Femur (tissue), 1 donor: ENCODE data around the gene NAPB.
A peak's percentile ranks its signal among the peaks of the same experiment; 100 is the strongest.

Source experiments
- DNase-seq: peaks from one replicate; pipeline ENCODE4 v3.0.0-alpha.2; 2017

NAPB gene

DNA sequence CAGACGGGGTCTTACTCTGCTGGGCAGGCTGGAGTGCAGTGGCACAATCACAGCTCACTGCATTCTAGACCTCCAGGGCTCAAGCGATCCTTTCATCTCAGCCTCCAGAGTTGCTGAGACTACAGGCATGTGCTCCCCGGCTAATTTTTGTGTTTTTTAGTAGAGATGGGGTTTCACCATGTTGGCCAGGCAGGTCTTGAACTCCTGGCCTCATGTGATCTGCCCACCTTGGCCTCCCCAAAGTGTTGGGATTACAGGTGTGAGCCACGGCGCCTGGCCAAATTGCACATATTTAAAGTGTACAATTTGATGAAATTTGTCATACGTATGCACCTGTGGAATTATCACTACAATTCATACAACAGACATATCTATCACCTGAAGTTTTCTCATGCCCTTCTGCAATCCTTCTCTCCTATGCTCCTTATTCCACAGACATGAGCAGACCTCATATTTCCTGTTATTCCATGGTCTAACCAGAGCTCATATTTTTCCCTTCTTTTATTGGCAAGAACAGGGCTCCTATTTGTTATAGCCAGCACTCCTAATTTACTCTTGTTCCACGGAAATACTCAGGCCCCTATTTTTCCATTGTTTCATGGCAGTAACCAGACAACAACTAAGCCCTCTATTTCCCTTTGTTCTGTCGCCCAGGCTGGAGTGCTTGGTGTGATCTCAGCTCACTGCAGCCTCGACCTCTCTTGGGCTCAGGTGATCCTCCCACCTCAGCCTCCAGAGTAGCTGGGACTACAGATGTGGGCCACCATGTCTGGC is 16.0 kb upstream of the NAPB start:
- DNase-seq: no peak

DNA sequence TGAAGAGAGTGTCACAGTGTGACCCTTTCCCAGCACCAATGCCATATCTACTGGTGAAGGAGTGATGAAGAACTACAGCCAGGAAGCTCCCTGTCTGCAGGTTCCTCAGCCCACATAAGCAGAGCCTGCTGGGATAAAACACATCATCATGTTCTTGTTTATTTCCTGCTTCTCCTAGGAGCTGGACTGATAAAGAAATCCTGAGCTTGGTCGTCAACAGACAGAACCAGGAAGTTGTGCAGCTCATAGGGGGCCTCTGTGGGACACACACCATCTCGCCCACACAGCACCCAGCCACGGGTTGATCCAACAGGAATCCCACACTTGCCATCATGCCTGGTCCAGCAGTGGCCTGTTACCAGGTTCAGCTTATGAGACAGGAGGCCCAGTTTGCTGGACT is 15.4 kb upstream of the NAPB start:
- no peak for DNase-seq

DNA sequence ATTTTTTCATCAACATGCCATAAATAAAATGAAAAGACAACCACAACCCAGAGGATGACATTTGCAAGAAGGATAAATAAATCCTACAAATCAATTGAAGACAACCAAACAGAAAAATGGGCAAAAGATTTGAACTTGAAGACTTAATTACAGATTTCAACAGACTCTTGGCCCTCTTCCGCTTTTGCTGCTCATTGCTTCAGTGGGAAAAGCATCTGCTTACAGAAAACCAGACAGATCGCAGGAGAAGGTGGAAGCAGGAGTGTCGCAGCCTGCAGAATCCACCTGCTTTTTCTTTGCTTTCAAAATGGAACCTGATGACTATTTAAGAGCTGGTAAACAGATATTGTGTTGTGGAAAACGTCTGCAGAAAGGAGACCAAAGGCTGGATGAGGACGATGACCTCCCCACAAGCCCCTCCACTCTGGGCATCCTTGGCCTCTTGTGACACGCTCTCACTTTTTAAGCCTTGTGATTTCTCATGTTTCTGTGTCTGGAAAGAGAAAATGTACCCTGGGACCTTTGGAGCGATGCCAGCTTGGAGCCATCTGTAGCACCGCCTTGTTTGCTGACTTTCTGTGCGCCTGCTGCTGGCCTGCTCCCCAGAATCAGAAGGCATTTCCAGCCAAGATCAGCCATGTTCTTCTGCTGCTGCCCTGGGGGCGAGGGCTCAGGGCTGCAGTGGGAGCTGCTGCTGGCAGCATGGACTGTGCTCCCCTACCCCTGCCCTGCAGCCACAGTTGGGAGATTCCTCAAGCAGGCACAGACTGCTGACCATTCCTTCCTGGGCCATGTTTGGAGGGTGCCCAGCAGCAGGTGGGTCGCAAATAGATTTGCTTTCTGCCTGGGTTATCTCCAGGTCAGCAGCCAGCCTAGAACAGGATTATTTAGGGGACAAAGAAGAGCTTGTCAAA is 14.6 kb upstream of the NAPB start:
- peak; percentile 50 for DNase-seq

DNA sequence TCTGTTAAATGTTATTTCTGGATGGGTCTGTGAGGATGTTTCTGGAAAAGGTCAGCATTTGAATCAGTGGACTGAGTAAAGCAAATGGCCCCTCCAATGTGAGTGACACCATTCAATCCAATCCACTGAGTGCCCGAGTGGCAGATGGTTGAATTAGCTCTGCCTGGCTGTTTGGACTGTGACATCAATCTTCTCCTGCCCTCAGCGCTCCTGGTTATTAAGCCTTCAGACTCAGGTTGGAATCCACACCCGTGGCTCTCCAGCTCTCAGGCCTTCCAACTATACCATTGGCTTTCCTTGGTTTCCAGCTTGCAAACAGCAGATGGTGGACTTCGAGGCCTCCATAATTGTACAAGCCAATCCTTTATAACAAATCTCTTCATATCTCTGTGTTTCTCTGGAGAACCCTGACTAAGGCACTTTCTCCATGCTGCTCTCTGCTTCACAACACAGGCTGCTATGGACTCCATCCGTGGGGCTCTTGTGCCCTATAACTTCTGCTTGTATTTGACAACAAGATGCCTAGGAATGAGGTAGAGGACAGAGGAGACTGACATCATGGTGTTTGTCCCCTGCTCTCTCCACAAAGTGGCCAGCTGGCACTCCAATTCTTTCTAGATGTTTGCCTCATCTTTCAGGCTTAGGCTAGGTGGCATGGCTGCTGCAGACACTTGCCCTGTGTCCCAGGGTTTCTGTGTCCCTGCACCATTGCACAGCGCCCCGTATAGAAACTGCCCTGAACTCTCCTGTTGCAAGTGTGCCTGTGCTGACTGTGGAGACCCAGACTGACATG is 13.4 kb upstream of the NAPB start:
- DNase-seq: no peak

DNA sequence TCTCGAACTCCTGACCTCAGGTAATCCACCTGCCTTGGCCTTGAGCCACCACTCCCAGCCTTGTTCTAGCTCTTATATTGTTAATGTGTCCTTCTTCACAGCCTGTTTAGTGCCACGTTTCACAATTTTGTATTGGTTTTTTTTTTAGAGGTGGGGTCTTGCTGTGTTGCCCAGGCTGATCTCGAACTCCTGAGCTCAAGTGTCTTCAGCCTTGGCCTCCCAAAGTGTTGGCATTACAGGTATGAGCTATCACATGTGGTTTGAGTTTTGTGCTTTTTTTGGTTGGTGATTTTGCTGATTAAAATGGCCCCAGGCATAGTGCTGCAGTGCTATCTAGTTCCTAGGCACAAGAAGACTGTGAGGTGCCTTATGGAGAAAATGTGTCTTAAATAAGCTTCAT is 12.3 kb upstream of the NAPB start:
- DNase-seq: no peak

DNA sequence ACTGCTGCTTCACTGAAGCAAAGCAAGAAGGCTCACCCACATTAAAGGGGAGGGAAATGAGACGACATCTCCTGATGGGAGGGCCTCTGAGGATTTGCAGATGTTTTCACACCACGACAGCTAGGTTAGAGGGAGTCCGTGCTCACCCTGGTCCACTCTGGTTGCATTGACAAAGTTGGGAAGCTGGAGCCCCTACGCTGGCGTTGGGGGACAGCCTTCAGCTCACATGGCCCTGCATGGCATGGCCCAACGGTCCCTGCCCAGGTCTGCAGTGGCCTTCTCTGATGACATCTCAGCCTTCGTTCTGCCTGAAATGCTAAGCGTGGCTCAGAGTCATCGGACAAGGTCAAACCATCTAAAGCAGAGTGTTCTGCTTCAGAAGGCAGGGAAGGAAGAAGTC is 3.8 kb upstream of the NAPB start:
- DNase-seq: no peak

DNA sequence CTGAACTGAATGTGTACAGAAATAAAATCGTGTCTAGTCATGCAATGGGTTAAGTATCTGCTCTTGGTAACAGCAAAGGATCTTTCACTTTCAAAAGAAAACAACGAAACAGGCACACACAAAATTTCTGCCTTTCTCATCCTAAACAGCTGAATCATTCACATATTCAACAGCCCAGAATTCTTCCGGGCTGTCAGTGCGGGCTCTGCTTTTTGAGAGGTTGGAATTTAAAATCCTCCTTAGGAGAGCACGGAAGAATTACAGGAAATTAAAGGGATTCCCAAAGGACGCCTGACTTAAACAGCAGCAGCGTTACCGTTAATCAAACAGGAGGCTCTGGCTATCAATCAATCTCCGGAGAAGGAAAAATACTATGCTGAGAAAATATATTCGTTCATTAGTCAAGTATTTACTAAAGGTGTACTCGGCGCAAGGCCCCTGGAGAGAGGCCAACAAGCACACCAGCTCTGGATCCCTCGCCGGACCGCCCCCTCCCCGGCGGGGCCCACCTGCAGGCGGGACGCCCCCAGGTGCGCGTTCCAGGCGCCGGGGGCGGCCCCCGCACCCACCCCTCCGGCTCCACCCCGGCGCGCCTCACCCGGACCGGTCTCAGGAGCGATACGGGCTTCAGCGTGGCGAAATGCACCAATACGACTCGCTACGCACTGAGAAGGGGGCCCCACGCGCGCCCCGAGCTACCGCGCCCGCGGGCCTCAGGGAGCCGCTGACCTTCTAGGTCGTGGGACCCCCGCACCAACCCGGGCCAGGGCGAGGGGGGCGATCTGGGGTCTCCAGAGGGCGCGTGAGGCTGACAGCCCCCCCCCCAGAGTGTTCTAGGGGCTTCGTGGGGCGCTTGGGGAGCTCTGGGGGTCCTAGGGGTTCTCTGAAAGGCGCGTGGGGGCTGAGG is 1.0 kb downstream of the NAPB start:
- DNase-seq: peak; percentile 53

DNA sequence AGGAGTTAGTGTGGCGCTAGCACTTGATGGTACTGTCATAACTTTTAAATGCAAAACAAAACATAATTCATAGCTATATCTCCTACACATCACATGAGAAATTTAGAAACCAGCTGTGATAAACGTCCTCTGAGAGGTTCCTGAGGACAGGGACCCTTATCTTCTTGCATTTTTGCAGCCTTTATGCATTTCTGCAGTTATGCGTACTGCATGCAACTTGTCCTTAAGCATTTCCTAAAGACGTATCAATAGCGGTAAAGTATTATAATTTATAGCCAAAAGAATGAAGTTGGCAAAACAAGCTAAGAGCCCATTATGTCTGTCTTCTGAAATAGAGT is 1.7 kb downstream of the NAPB start:
- no peak for DNase-seq

DNA sequence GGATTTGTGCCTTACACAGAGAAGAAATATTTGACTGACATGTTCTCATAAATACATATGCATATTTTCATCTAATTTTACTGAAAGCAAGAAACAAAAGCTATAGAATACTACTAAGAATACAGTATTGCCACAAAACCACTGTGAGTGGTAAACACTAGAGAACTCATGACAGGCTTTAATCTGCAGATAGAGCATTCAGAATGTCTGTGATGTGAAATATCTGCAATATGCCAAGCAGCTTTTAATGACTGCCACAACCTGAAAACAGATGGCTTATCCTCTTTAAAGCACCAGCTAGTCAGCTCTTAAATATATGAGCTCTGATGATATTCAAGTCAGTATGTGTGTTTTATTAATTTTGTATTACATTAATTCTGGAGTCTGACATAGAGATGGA is 3.4 kb downstream of the NAPB start:
- no peak for DNase-seq

DNA sequence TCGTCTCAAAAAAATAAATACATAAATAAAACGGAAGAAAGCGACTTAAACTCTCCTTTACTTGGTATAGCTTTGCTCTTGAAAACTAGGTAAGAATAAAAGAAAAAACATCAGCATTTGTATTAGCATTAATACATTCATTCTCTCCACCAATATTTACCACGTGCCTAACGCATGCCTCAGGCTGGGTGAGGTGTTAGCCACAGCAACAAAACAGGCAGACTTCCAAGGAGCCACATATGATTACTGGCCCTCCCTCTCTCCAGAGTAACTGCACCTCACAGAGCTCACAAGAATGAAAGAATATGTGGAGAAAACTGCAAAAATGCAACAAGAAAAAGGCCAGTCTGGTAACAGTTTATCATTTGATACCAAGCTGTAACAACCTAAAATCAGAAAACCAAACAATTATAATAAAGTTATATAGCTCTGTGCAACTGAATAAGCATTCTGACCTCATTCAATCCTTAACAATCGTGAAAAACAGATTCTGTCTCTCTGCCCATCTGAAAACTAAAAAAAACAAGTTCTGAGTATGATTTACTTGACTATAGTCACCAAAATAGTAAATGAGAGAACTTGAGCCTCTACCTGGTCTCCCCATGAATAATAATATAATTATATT is 5.2 kb downstream of the NAPB start:
- DNase-seq: no peak

DNA sequence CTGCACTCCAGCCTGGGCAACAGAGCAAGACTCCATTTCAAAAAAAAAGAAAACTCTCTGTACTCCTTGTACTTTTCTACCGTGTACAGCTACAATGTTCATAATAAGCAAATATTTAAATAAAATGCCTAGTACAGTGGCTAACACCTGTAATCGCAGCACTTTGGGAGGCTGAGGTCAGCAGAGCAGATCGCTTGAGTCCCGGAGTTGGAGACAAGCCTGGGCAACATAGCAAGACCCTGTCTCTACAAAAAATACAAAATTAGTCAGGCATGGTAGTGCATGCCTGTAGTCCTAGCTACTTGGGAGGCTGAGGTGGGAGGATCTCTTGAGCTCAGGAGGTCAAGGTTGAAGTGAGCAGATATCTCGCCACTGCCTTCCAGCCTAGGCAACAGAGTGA is 5.7 kb downstream of the NAPB start:
- DNase-seq: no peak

DNA sequence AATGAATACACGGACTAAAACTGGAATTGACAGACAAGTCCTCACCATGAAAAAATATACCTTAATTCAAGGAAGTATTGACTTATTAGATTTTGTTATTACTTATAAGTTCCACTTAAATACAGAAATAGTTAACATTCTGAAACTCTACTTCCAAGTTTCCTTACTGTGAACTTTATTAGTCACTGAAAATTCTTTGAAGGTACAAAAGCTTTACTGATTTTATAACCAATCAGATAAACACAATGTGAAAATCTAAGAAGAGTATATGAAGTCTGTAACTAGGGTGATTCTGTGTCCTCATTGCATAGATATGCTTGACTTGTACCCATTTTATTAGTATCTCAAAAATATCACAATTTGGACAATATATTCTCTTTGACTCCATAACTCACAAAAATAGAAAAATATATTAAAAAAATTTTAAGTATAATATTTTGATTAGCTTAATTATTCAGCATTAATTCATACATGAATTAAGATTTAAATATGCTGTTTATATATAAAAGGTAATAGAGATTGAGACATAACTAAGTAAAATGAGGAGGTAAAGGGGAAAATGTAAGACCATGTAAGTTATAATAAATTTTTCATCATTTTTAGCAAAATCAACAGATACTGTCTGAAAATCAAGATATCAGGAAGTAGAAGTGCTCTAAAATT is 6.6 kb downstream of the NAPB start:
- DNase-seq: no peak

DNA sequence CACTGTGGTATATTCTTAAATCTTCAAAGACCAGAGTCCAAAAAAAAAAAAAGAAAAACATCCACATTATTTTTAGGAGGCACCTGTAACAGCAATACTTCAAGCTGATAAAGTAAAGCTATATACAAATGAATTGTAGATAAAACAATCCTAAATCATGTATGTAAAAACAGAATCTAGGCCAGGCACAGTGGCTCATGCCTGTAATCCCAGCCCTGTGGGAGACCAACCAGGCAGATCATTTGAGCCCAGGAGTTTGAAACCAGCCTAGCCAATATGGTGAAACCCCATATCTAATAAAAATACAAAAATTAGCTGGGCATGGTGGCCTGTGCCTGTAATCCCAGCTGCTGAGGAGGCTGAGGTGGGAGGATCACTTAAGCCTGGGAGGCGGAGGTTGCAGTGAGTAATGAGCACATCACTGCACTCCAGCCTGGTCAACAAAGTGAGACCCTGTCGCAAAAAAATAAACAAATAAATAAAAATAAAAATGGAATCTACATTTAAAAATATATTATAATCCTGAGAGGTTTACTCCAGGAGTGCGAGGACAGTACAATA is 7.3 kb downstream of the NAPB start:
- no peak for DNase-seq

DNA sequence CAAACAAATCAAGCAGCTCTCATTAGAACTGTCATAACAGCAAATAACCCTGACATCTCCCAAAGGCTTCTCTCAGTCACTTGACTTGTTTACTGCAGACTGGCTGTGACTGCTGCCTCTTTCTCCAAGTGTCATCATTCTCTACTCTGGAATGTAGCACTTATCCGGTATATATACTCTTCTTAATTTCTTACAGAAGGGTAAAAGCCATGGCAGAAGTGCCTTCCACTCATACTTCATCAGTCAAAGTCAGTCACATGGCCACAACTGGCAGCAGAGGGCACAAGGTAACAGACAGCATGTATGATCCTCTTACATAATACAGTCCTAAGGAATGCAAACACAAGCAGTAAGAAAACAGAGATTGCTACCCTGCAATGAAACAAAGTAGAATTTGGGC is 9.3 kb downstream of the NAPB start:
- no peak for DNase-seq

DNA sequence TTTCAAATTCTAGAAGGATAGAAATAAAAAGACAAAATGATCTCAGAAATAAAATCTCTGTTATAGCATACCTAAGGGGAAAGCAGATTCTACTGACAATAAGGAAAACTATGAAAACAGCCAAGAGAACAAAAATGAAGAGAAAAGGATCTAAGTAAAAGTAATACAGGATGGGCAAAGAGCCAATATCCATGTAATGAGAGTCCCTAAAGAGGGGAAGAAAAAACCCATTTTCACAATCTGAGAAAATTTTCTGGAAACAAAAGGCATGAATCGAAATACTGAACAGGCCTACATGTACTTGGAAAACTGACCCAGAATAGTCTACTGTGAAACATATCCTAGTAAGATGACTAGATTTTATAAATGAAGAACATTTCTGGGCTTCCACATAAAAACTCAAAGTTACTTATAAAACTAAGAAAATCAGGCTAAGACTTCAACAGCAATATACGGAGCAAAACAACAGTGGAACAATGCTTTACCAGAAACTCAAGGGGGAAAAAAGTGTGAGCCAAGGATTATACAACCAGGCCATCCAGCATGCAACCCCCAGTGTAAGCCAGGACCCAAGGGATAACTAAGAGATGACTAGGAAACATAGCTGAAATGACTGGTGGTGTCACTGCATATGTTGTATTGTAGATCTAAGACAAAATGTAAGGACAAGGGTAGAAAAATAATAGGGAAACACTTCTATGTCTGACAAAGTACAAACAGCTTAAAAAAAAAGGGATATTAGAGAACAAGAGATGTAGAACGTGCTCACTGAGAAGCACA is 10.2 kb downstream of the NAPB start:
- DNase-seq: no peak

DNA sequence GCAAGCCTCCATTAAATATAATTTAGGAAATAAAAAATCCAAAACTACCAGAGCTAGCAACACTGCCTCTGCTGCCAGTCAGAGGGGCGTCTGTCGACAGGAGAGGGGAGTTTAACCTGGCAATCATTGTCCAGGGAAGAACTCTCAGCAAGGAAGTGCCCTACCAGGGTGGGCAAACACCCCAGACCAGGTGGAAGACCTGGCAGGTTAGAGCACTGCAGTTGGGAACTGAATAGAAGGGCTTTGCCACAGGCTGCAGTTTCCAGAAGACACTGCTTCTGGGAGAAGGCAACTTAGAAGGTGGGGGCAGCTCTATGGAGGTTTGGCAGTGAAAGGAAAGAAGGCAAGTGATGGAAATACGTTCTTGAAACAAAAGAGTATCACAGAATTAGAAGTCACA is 11.5 kb downstream of the NAPB start:
- DNase-seq: no peak

DNA sequence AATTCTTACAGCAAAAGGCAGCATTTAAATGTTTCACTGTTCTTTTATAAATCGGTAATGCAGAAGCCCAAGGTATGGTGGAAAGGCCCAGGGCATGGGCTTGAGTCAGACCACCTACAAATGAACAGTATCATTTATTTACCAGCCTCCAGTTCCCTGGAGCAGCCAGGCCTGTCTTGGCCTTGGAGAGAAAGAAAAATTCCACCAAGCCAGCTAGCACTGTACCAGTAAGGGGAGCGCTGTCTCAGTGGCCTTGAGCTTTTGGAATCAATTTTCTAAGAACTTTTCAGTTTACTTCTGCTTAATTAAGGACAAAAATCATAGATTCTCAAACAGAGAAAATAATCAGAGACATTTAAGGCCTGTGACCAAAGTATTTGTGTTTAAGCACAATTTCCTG is 12.3 kb downstream of the NAPB start:
- DNase-seq: no peak

DNA sequence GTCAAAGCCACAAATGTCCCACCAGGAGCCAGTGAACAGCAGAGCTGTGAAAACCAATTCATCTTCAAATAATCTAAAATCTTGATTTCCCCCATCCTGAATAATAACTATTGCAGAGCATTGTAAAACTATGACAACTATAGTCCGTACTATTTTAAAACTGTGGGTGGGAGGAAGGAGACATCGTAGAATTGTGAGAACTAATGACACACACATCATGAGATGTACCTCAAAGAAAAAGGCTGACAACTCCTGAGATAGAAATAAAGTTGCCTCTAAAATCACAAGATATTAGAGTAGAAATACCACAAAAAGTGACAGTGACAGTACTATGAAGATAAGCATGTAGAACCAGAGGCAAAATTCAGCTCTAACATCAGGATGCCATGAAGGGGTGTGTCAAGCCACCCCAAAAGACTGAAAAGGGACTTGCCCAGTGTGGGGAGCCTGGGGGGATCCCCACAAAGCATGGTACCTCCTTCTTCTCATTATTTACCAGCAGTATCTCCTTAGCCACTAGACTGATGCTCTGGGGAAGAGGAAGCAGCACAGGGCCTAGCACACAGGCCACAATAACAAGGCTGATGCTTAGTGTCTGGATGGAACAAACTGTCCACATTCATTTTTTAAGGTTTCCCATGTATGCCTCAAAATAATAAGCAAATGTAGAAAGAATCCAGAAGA is 13.4 kb downstream of the NAPB start:
- no peak for DNase-seq

DNA sequence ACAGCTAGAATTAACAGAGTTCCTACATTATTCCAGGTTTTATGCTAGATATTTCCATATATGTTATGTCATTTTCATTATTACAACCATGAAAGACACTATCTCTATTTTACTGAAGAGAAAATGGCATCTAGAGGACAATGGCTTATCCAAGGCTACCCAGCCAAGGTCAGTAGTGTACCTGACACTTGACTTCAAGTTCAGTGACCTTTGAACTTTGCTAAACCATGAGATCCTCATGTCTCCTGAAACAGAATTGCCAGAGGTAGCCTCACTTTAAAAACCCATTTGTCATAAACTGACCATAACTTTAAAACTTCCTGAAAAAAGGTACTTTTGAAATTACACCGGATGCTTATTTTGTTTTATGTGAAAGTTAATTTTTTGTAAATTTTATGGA is 14.4 kb downstream of the NAPB start:
- no peak for DNase-seq

DNA sequence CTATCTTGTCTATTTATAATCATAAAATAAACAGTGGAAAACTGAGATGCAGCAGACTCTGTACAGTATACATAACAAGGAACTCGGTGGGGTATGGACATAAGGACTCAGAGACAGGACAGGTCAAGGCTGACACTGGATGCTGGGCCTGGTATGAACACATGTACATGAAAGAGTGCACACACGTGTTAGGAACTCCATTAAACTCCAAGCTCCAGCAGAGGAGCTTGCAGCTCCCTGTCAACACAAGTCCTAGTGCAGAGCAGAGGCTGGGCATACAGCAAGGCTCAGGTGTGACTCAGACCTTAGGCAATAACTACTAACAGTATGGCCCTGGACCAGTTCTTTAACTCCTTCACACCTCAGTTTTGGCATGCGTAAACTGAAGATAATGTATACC is 17.1 kb downstream of the NAPB start:
- DNase-seq: no peak
